Measurements from ENCODE around the gene SLC27A3.

DNA sequence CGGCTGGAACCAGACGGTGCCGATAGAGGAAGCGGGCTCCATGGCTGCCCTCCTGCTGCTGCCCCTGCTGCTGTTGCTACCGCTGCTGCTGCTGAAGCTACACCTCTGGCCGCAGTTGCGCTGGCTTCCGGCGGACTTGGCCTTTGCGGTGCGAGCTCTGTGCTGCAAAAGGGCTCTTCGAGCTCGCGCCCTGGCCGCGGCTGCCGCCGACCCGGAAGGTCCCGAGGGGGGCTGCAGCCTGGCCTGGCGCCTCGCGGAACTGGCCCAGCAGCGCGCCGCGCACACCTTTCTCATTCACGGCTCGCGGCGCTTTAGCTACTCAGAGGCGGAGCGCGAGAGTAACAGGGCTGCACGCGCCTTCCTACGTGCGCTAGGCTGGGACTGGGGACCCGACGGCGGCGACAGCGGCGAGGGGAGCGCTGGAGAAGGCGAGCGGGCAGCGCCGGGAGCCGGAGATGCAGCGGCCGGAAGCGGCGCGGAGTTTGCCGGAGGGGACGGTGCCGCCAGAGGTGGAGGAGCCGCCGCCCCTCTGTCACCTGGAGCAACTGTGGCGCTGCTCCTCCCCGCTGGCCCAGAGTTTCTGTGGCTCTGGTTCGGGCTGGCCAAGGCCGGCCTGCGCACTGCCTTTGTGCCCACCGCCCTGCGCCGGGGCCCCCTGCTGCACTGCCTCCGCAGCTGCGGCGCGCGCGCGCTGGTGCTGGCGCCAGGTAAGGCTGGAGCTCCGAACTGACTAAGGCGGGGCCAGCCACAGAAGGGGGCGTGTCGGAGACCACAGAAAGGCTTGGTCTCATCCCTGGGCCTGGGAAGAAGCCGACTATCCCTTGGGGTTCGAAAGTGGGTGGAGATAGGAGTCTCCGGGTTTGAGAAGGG is 486 bp downstream of the SLC27A3 start:
- TF ChIP-seq, protein P1, sequence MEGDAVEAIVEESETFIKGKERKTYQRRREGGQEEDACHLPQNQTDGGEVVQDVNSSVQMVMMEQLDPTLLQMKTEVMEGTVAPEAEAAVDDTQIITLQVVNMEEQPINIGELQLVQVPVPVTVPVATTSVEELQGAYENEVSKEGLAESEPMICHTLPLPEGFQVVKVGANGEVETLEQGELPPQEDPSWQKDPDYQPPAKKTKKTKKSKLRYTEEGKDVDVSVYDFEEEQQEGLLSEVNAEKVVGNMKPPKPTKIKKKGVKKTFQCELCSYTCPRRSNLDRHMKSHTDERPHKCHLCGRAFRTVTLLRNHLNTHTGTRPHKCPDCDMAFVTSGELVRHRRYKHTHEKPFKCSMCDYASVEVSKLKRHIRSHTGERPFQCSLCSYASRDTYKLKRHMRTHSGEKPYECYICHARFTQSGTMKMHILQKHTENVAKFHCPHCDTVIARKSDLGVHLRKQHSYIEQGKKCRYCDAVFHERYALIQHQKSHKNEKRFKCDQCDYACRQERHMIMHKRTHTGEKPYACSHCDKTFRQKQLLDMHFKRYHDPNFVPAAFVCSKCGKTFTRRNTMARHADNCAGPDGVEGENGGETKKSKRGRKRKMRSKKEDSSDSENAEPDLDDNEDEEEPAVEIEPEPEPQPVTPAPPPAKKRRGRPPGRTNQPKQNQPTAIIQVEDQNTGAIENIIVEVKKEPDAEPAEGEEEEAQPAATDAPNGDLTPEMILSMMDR (IDR thresholded peaks at IDR 0.05; ENCODE audit: poor library complexity, severe bottlenecking) = peak; percentile 42
- TF ChIP-seq EZH2 (IDR thresholded peaks at IDR 0.05; ENCODE audit: borderline replicate concordance, insufficient read depth, low read length, poor library complexity, severe bottlenecking) = no peak

Data from neural cell (in vitro differentiated cells).